Measurements from ENCODE around the gene SLIT3. TPM values are rescaled to one million over a fixed set of nuclear protein-coding genes. Genes with fewer than 3 reads are reported as not detected.

Gene SLIT3
- total and polyA plus RNA-seq, 2 donors (not counting 3 experiments of a cell fraction or from before 2014, with no cell fraction given): 0.90 to 1.0 TPM

- H3K4me1 ChIP-seq (ENCODE audit: control insufficient read depth, extremely low read depth, insufficient read depth, low read length): no peaks in the 10 kb centered on the region
- H4K20me1 ChIP-seq (replicated peaks; ENCODE audit: control insufficient read depth, extremely low read depth, insufficient read depth, low read length): no peaks in the 10 kb centered on the region
- POLR2A ChIA-PET: no interaction called here
- DNase-seq (ENCODE audit: low read depth, low spot score) (no peak), FAIRE-seq (no peak)
- no peak for TF ChIP-seq FOS (IDR thresholded peaks at IDR 0.05; ENCODE audit: borderline replicate concordance, insufficient read depth, low read length)
- no peak for TF ChIP-seq EZH2 (IDR thresholded peaks at IDR 0.05; ENCODE audit: borderline replicate concordance, low read depth, low read length, severe bottlenecking)
- no peak for TF ChIP-seq JUN (IDR thresholded peaks at IDR 0.05; ENCODE audit: borderline replicate concordance, insufficient read depth, insufficient read length, low read depth)
- TF ChIP-seq MAX (IDR thresholded peaks at IDR 0.05; ENCODE audit: insufficient read depth, insufficient read length): no peak
- no peak for TF ChIP-seq GATA2 (IDR thresholded peaks at IDR 0.05; ENCODE audit: insufficient read depth, insufficient read length, low read depth, low read length)
- no peak for TF ChIP-seq MYC (IDR thresholded peaks at IDR 0.05; ENCODE audit: low read depth, low read length)
- no peak for TF ChIP-seq CTCF (IDR thresholded peaks at IDR 0.05; ENCODE audit: extremely low read depth in 1 of 2, insufficient read depth in 1 of 2, low read depth in 1 of 2, low read length in 2 of 2)
- TF ChIP-seq POLR2AphosphoS5 (IDR thresholded peaks at IDR 0.05; ENCODE audit: insufficient read depth, low read depth, low read length): no peak
- no peak for TF ChIP-seq POLR2A (IDR thresholded peaks at IDR 0.05; ENCODE audit: low read depth, low read length)
- dilution Hi-C loops (cut with MboI; ENCODE audit: extremely low pct_ligation_motif_present, low sequenced_read_pairs) (no loop called here), intact Hi-C loops (cut with micrococcal nuclease) (no loop called here)
- H3K79me2 ChIP-seq (ENCODE audit: control insufficient read depth, insufficient read depth, low read length): no peaks in the 10 kb centered on the region
- no peaks in the 10 kb centered on the region for H3K36me3 ChIP-seq (ENCODE audit: control insufficient read depth in 2 of 2, extremely low read depth in 1 of 2, insufficient read depth in 2 of 2, low read length in 2 of 2)
- CTCF ChIA-PET: interaction anchor here (0.8 kb wide), 1 partner anchor 381 kb away, joined by 3 read pairs; no protein-coding TSS in a partner anchor
- H3K27ac ChIP-seq (ENCODE audit: insufficient read depth, low read depth, low read length): no peak overlapping the region
- H3K27me3 ChIP-seq (ENCODE audit: control insufficient read depth in 2 of 2, insufficient read depth in 2 of 2, low read length in 2 of 2): no peaks in the 10 kb centered on the region
- no peak overlapping the region for H3K4me2 ChIP-seq (ENCODE audit: insufficient read depth, low read length)
- H3K9me3 ChIP-seq (replicated peaks; ENCODE audit: control insufficient read depth, insufficient read depth, low read length): no peaks in the 10 kb centered on the region
- H3K9me1 ChIP-seq (replicated peaks; ENCODE audit: control insufficient read depth, extremely low read depth, insufficient read depth, low read length): no peaks in the 10 kb centered on the region
- no peak overlapping the region for H2AFZ ChIP-seq (ENCODE audit: low read depth, low read length)
- no peak overlapping the region for H3K9ac ChIP-seq (replicated peaks; ENCODE audit: extremely low read depth, insufficient read depth, low read length)
- H3K4me3 ChIP-seq (replicated peaks in 1 of 3; ENCODE audit: insufficient read depth in 1 of 3, low read depth in 1 of 3, low read length in 3 of 3): no peak overlapping the region
- BruUV-seq (replicated peaks): no TSS peak
Measured at GRCh38 chr5:169200125-169200778, 100.7 kb downstream of the SLIT3 start.
